Measurements from ENCODE around the gene GALNT16. TPM values are rescaled to one million over a fixed set of nuclear protein-coding genes. Genes with fewer than 3 reads are reported as not detected.

Gene GALNT16
- polyA plus RNA-seq, 1 experiment, result 1.3 TPM

GRCh38 chr14:69339426-69339825, 79.5 kb downstream of the GALNT16 start:
- Histone ChIP-seq H3K27me3 (ENCODE audit: control insufficient read depth, insufficient read depth, low read length) (peaks cover 55% of the 10 kb centered on the region), H3K4me3 (ENCODE audit: low read depth, low read length) (no peak overlapping the region), H3K9me3 (ENCODE audit: control insufficient read depth, insufficient read depth, low read length) (no peaks in the 10 kb centered on the region; the same call in 1 of the 2 replicates), H3K27ac (ENCODE audit: low read depth, low read length) (no peak overlapping the region)
- no peak for TF ChIP-seq CTCF (IDR thresholded peaks at IDR 0.05; ENCODE audit: low read depth, low read length)
- ChIA-PET CTCF (no interaction called here), POLR2A (no interaction called here)
- DNase-seq (ENCODE audit: low read depth, low spot score), result no peak

GRCh38 chr14:69342928-69343525, 83.1 kb downstream of the GALNT16 start:
- ChIA-PET POLR2A (no interaction called here), CTCF (interaction anchor here (0.8 kb wide), 1 partner anchor 100 kb away, joined by 4 read pairs; no protein-coding TSS in a partner anchor)
- TF ChIP-seq CTCF (IDR thresholded peaks at IDR 0.05; ENCODE audit: low read depth, low read length), result no peak
- Histone ChIP-seq H3K4me3 (ENCODE audit: low read depth, low read length) (no peak overlapping the region), H3K9me3 (ENCODE audit: control insufficient read depth, insufficient read depth, low read length) (no peaks in the 10 kb centered on the region; the same call in 1 of the 2 replicates), H3K27ac (ENCODE audit: low read depth, low read length) (no peak overlapping the region), H3K27me3 (ENCODE audit: control insufficient read depth, insufficient read depth, low read length) (peaks cover 47% of the 10 kb centered on the region)
- DNase-seq (ENCODE audit: low read depth, low spot score), result no peak

- ChIA-PET CTCF (interaction anchor here (5.1 kb wide), 1 partner anchor 103 kb away, joined by 76 read pairs; no protein-coding TSS in a partner anchor), POLR2A (no interaction called here)
- Histone ChIP-seq H3K9me3 (ENCODE audit: control insufficient read depth, insufficient read depth, low read length) (no peaks in the 10 kb centered on the region; the same call in 1 of the 2 replicates), H3K4me3 (ENCODE audit: low read depth, low read length) (no peak overlapping the region), H3K27me3 (ENCODE audit: control insufficient read depth, insufficient read depth, low read length) (peaks cover 48% of the 10 kb centered on the region), H3K27ac (ENCODE audit: low read depth, low read length) (no peak overlapping the region)
- DNase-seq (ENCODE audit: low read depth, low spot score), result no peak
- no peak for TF ChIP-seq CTCF (IDR thresholded peaks at IDR 0.05; ENCODE audit: low read depth, low read length)
Observed at GRCh38 chr14:69344171-69344570, 84.2 kb downstream of the GALNT16 start.

- no peak for DNase-seq (ENCODE audit: low read depth, low spot score)
- Histone ChIP-seq H3K27ac (ENCODE audit: low read depth, low read length) (no peak overlapping the region), H3K4me3 (ENCODE audit: low read depth, low read length) (no peak overlapping the region), H3K27me3 (ENCODE audit: control insufficient read depth, insufficient read depth, low read length) (peaks cover 48% of the 10 kb centered on the region), H3K9me3 (ENCODE audit: control insufficient read depth, insufficient read depth, low read length) (no peaks in the 10 kb centered on the region)
- TF ChIP-seq CTCF (IDR thresholded peaks at IDR 0.05; ENCODE audit: low read depth, low read length), result no peak
- ChIA-PET POLR2A (no interaction called here), CTCF (interaction anchor here (1.0 to 5.1 kb wide), 8 partner anchors 8 to 104 kb away, joined by 3 to 76 read pairs (median 5); no protein-coding TSS in a partner anchor)
Observed at GRCh38 chr14:69345402-69345801, 85.4 kb downstream of the GALNT16 start.

GRCh38 chr14:69346710-69347109, 86.8 kb downstream of the GALNT16 start:
- Histone ChIP-seq H3K27ac (ENCODE audit: low read depth, low read length) (no peak overlapping the region), H3K4me3 (ENCODE audit: low read depth, low read length) (no peak overlapping the region), H3K9me3 (ENCODE audit: control insufficient read depth, insufficient read depth, low read length) (no peaks in the 10 kb centered on the region), H3K27me3 (ENCODE audit: control insufficient read depth, insufficient read depth, low read length) (peaks cover 48% of the 10 kb centered on the region)
- POLR2A ChIA-PET, result no interaction called here
- CTCF ChIA-PET, result interaction anchor here (0.7 to 5.1 kb wide), 18 partner anchors 10 to 217 kb away, joined by 3 to 76 read pairs (median 4); no protein-coding TSS in a partner anchor
- no peak for DNase-seq (ENCODE audit: low read depth, low spot score)
- TF ChIP-seq CTCF (IDR thresholded peaks at IDR 0.05; ENCODE audit: low read depth, low read length), result peak; percentile 75

All from AG04450 (cell line).